Liver (tissue), 9 donors: ENCODE data around the gene COL26A1. TPM values are rescaled to one million over a fixed set of nuclear protein-coding genes. Genes with fewer than 3 reads are reported as not detected.
"Not testable (repeated sequence)": the region's sequence is repeated elsewhere in the genome, so short reads cannot be mapped to it uniquely, and the experiment has no call there.

ENCODE experiments used
- DNase-seq: peaks from one replicate; pipeline ENCODE4 v3.0.0-alpha.2; 2017; ENCODE audit warnings: low spot score
- H3K27ac ChIP-seq, 2 donors: one replicate each; pipeline ENCODE4 v1.7.0; 2013; ENCODE audit warnings: inconsistent platforms in 2 of 2, low read length in 2 of 2, control low read depth in 1 of 2, low read depth in 1 of 2, mild to moderate bottlenecking in 1 of 2
- H3K27me3 ChIP-seq, 4 donors: one replicate each; pipeline versions ENCODE4 v1.6.1 to v1.7.0; 2013; ENCODE audit warnings: low read length in 3 of 4, inconsistent platforms in 1 of 4, mild to moderate bottlenecking in 1 of 4, moderate library complexity in 1 of 4; ENCODE audit not compliant: control insufficient read depth in 4 of 4, insufficient read depth in 4 of 4
- H3K36me3 ChIP-seq, 4 donors: one replicate each; pipeline versions ENCODE4 v1.6.1 to v1.7.0; 2013; ENCODE audit warnings: low read length in 3 of 4, mild to moderate bottlenecking in 3 of 4, low read depth in 1 of 4, moderate library complexity in 1 of 4; ENCODE audit not compliant: control insufficient read depth in 4 of 4, insufficient read depth in 3 of 4
- H3K4me1 ChIP-seq, 4 donors: one replicate each; pipeline versions ENCODE4 v1.6.1 to v1.7.0; 2013; ENCODE audit warnings: low read length in 3 of 4, mild to moderate bottlenecking in 3 of 4, moderate library complexity in 1 of 4; ENCODE audit not compliant: control insufficient read depth in 4 of 4, insufficient read depth in 4 of 4
- H3K4me3 ChIP-seq, 3 donors: one replicate each; pipeline versions ENCODE4 v1.6.1 to v1.7.0; 2013; ENCODE audit warnings: low read length in 3 of 3, control low read depth in 1 of 3, low read depth in 1 of 3, mild to moderate bottlenecking in 1 of 3
- H3K9ac ChIP-seq, 2 donors: one replicate each; pipeline ENCODE4 v1.7.0; 2013; ENCODE audit warnings: low read length in 2 of 2, mild to moderate bottlenecking in 2 of 2, moderate library complexity in 2 of 2, control low read depth in 1 of 2, low read depth in 1 of 2
- H3K9me3 ChIP-seq, 4 donors: one replicate each; pipeline versions ENCODE4 v1.6.1 to v1.7.0; 2013; ENCODE audit warnings: low read length in 3 of 4; ENCODE audit not compliant: control insufficient read depth in 4 of 4
- CTCF ChIP-seq: fragments of 150-350 bp; IDR thresholded peaks from 2 replicates; pipeline ENCODE4 v1.5.1; 2017; ENCODE audit warnings: improper control_type of control experiment, low read depth, low read length; ENCODE audit not compliant: missing input control
- FOXA2 ChIP-seq: IDR thresholded peaks from 2 replicates; pipeline ENCODE4 v1.6.1; 2016; ENCODE audit warnings: antibody characterized with exemption
- GABPA ChIP-seq, 2 donors: IDR thresholded peaks in 1 of 2; conservative IDR thresholded peaks in 1 of 2; 2 replicates each; pipeline ENCODE4 v1.6.1; 2016; ENCODE audit warnings: antibody characterized with exemption in 2 of 2, mild to moderate bottlenecking in 1 of 2, moderate library complexity in 1 of 2
- MAX ChIP-seq: IDR thresholded peaks from 2 replicates; pipeline ENCODE4 v1.6.1; 2016; ENCODE audit warnings: antibody characterized with exemption
- NR2F2 ChIP-seq: IDR thresholded peaks from 2 replicates; pipeline ENCODE4 v1.6.1; 2016; ENCODE audit warnings: antibody characterized with exemption
- RXRA ChIP-seq, 2 donors: IDR thresholded peaks; 2 replicates each; pipeline ENCODE4 v1.6.1; 2017 to 2018; ENCODE audit warnings: antibody characterized with exemption in 2 of 2, mild to moderate bottlenecking in 1 of 2
- TAF1 ChIP-seq: conservative IDR thresholded peaks from 2 replicates; pipeline ENCODE4 v1.6.1; 2016; ENCODE audit warnings: antibody characterized with exemption, mild to moderate bottlenecking
- YY1 ChIP-seq: IDR thresholded peaks from 2 replicates; pipeline ENCODE4 v1.6.1; 2016; ENCODE audit warnings: antibody characterized with exemption, mild to moderate bottlenecking
- ZBTB33 ChIP-seq: IDR thresholded peaks from 2 replicates; pipeline ENCODE4 v1.6.1; 2016; ENCODE audit warnings: antibody characterized with exemption
- WGBS: extraction: QIAGEN DNeasy Blood & Tissue Kit; methylation state at CpG from one replicate; pipeline ENCODE4 v1.1.7; 2013; 5-methylcytosine and 5-hydroxymethylcytosine counted together
- polyA plus RNA-seq, 2 donors: library from polyadenylated mRNA; stranded (reverse) in 1 of 2; unstranded in 1 of 2; fragments of 200-250 nt in 1 of 2; fragments of >200 nt in 1 of 2; fragmentation: Nextera tagmentation in 1 of 2; extraction: Ambion mirVana in 1 of 2; gene quantifications; one replicate each; pipeline versions ENCODE4 v1.2.1 to v1.2.3, GENCODE V29; 2013 to 2015
- total RNA-seq, 2 donors: library from RNA; depleted of rRNA; stranded (reverse); fragments of >200 nt; gene quantifications; one replicate each; pipeline ENCODE4 v1.2.3, GENCODE V29; 2014
- donor health status: healthy.
- donor health status: healthy.
- donor health status: healthy.
- donor health status: healthy.
- donor health status: healthy.

COL26A1 gene
- total and polyA plus RNA-seq, 4 donors, result 0.76 to 1.8 (median 0.96) TPM

- no peak overlapping the region for H3K4me3 ChIP-seq
- H3K36me3 ChIP-seq, result no peaks in the 10 kb centered on the region
- no peaks in the 10 kb centered on the region for H3K9me3 ChIP-seq
- 77% methylated on average over 9 of the region's 9 CpGs for WGBS
- H3K9ac ChIP-seq, result no peak overlapping the region
- H3K27me3 ChIP-seq, result no peaks in the 10 kb centered on the region
- DNase-seq, result no peak
- H3K4me1 ChIP-seq, result no peaks in the 10 kb centered on the region
- H3K27ac ChIP-seq, result no peak overlapping the region
- no peak for TF ChIP-seq FOXA2
- TF ChIP-seq YY1, result no peak
- TF ChIP-seq MAX, result no peak
- no peak for TF ChIP-seq CTCF
- TF ChIP-seq ZBTB33, result no peak
- no peak for TF ChIP-seq GABPA (IDR thresholded peaks at IDR 0.05 in 1 of 2, conservative IDR thresholded peaks at IDR 0.05 in 1 of 2)
- no peak for TF ChIP-seq RXRA (IDR thresholded peaks at IDR 0.05)
Observed at GRCh38 chr7:101558742-101559325, 196.2 kb downstream of the COL26A1 start.

- DNase-seq, result no peak
Observed at GRCh38 chr7:101559586-101559985, 196.9 kb downstream of the COL26A1 start.

GRCh38 chr7:101560021-101560420 lies 197.3 kb downstream of the COL26A1 start:
- not testable (repeated sequence) for DNase-seq

More at GRCh38 chr7:101559586-101559985, 196.9 kb downstream of the COL26A1 start:
- H3K36me3 ChIP-seq, result no peaks in the 10 kb centered on the region
- no peak overlapping the region for H3K9ac ChIP-seq
- no peaks in the 10 kb centered on the region for H3K9me3 ChIP-seq
- TF ChIP-seq TAF1 (no peak), MAX (no peak), NR2F2 (no peak)
- no peaks in the 10 kb centered on the region for H3K4me1 ChIP-seq
- H3K27me3 ChIP-seq, result no peaks in the 10 kb centered on the region
- H3K4me3 ChIP-seq, result no peak overlapping the region
- WGBS, result 96% methylated on average over 1 of the region's 1 CpG
- H3K27ac ChIP-seq, result no peak overlapping the region

More at GRCh38 chr7:101560021-101560420, 197.3 kb downstream of the COL26A1 start:
- H3K27me3 ChIP-seq, H3K36me3 ChIP-seq, H3K4me1 ChIP-seq, H3K27ac ChIP-seq, H3K9me3 ChIP-seq, H3K9ac ChIP-seq, H3K4me3 ChIP-seq: not testable (repeated sequence)
- WGBS, result 92% methylated on average over 3 of the region's 3 CpGs
